Aorta (tissue), 5 donors: ENCODE measurements around the gene ERG28. TPM values are rescaled to one million over a fixed set of nuclear protein-coding genes. Genes with fewer than 3 reads are reported as not detected.

Experiments
- ATAC-seq: fragments of 200-7000 bp; cut with Tn5 transposase; one replicate; pipeline ENCODE4 v1.9.1; 2022; ENCODE audit warnings: moderate library complexity; ENCODE audit not compliant: low FRiP score
- DNase-seq, 2 donors: peaks; one replicate each; pipeline ENCODE4 v3.0.0-alpha.2; 2020
- H3K27ac ChIP-seq, 2 donors: one replicate each; pipeline ENCODE4 v1.5.1; 2013; ENCODE audit warnings: low read length in 2 of 2, mild to moderate bottlenecking in 2 of 2, moderate library complexity in 2 of 2, control low read depth in 1 of 2, inconsistent platforms in 1 of 2, low read depth in 1 of 2
- H3K27me3 ChIP-seq, 2 donors: one replicate each; pipeline ENCODE4 v1.6.1; 2013; ENCODE audit warnings: control low read depth in 1 of 2, low read length in 1 of 2, mild to moderate bottlenecking in 1 of 2, moderate library complexity in 1 of 2; ENCODE audit not compliant: insufficient read depth in 2 of 2, control insufficient read depth in 1 of 2
- H3K36me3 ChIP-seq, 2 donors: one replicate each; pipeline ENCODE4 v1.6.1; 2013; ENCODE audit warnings: control low read depth in 1 of 2, low read length in 1 of 2, mild to moderate bottlenecking in 1 of 2; ENCODE audit not compliant: insufficient read depth in 2 of 2, control insufficient read depth in 1 of 2
- H3K4me1 ChIP-seq, 2 donors: one replicate each; pipeline ENCODE4 v1.6.1; 2013; ENCODE audit warnings: low read length in 2 of 2, control low read depth in 1 of 2, mild to moderate bottlenecking in 1 of 2, moderate library complexity in 1 of 2; ENCODE audit not compliant: insufficient read depth in 2 of 2, control insufficient read depth in 1 of 2
- H3K4me3 ChIP-seq, 2 donors: one replicate each; pipeline ENCODE4 v1.5.1; 2013; ENCODE audit warnings: low read length in 2 of 2, control low read depth in 1 of 2, mild to moderate bottlenecking in 1 of 2
- H3K9me3 ChIP-seq: one replicate; pipeline ENCODE4 v1.6.1; 2013; ENCODE audit warnings: mild to moderate bottlenecking, low read length; ENCODE audit not compliant: control insufficient read depth
- WGBS, 2 donors: extraction: QIAGEN DNeasy Blood & Tissue Kit; methylation state at CpG; one replicate each; pipeline ENCODE4 v1.1.7; 2013; 5-methylcytosine and 5-hydroxymethylcytosine counted together
- intact Hi-C, 2 donors: fragments of 100-400 bp; cut with DNase I; formaldehyde crosslinking; loops; one replicate each; pipeline versions ENCODE4 v1.14.2 to v1.15.0; 2022
- polyA plus RNA-seq, 2 donors: library from polyadenylated mRNA; stranded (reverse); fragments of 200-250 nt; gene quantifications; one replicate each; pipeline ENCODE4 v1.2.3, GENCODE V29; 2013
- total RNA-seq, 2 donors: library from RNA; stranded (reverse); fragmentation: NEBNext Ultra II Directional; extraction: Animal tissue kit (Norgen Biotek cat#: 25700); gene quantifications; one replicate each; pipeline ENCODE4 v1.2.1, GENCODE V29; 2021
- donor health status: healthy with polysubstance abuse.
- donor health status: Bipolar disorder and iron deficiency.
- donor health status: DM: no; HTN: no; CAD: no.
- donor health status: DM: no; HTN: no; CAD: no.
- donor health status: DM: yes; HTN: yes; CAD: no.

ERG28 gene
- total and polyA plus RNA-seq, 4 donors = 10.4 to 11.9 (median 11.2) TPM

GRCh38 chr14:75640876-75641275, 19.8 kb downstream of the ERG28 start:
- Histone ChIP-seq H3K9me3 (no peaks in the 10 kb centered on the region), H3K27ac (no peak overlapping the region), H3K4me3 (no peak overlapping the region), H3K27me3 (no peaks in the 10 kb centered on the region), H3K36me3 (no peaks in the 10 kb centered on the region), H3K4me1 (no peaks in the 10 kb centered on the region)
- WGBS, 2 donors = 88 to 92% methylated on average over 3 of the region's 3 CpGs
- ATAC-seq (no peak), DNase-seq (no peak)
- intact Hi-C loops = no loop called here

DNA sequence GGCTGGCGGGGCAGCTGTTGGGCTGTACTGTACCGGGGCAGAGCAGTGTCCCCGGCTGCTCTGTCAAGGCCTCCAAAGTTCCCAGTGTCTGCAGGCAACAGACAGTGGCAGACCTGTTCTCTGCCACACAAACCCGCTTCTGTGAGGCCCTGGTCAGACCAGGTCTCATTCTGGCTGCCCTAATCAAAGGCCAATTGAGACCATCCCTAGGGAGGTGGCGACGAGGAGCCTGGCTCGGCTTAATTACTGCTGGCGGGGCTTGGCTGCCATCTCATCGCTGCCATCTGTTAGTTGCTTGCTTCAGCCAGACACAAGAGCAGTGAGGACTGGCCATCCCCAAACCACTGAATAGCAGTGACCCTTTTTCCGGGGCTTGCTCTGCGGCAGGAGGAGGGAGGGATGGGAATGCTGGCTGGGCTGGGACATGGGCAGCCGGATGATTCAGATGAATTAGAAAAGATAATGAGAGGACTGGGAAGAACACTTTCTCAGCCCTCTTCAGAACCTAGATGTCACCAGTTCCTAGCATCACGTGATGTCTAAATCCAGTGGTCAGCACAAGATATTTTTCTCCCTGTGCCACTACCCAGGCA, 24.5 kb downstream of the ERG28 start:
- 47 to 56% methylated on average over 13 of the region's 13 CpGs for WGBS, 2 donors
- ATAC-seq = no peak
- H3K9me3 ChIP-seq = no peaks in the 10 kb centered on the region
- DNase-seq = no peak
- H3K4me1 ChIP-seq = no peaks in the 10 kb centered on the region
- H3K36me3 ChIP-seq = no peaks in the 10 kb centered on the region
- no peak overlapping the region for H3K27ac ChIP-seq
- intact Hi-C loops = no loop called here
- H3K4me3 ChIP-seq = no peak overlapping the region
- no peaks in the 10 kb centered on the region for H3K27me3 ChIP-seq

DNA sequence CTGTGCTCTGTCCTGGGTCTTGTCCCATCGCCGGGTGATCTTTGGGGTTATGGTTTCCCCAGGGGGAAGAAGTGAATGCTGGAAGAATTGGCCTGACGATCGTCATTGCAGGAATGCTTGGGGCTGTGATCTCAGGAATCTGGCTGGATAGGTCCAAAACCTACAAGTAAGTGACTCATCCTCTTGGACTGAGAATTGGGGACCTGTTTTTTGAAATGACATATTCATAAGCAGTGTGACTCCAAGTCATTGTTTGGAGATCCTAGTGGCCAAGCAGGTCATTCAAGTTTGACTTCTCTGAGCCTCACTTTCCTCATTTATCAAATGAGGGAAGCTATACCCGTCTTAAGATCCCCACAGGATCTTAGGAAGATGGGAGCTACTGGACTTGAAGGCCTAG, 25.8 kb downstream of the ERG28 start:
- Histone ChIP-seq H3K36me3 (no peaks in the 10 kb centered on the region), H3K27ac (no peak overlapping the region), H3K4me1 (no peaks in the 10 kb centered on the region), H3K27me3 (no peaks in the 10 kb centered on the region), H3K4me3 (no peak overlapping the region), H3K9me3 (no peaks in the 10 kb centered on the region)
- 69 to 80% methylated on average over 5 of the region's 5 CpGs for WGBS, 2 donors
- intact Hi-C loops = no loop called here
- ATAC-seq = no peak
- no peak for DNase-seq

GRCh38 chr14:75631453-75631831, 29.2 kb downstream of the ERG28 start:
- Histone ChIP-seq H3K4me1 (no peaks in the 10 kb centered on the region), H3K27me3 (no peaks in the 10 kb centered on the region), H3K36me3 (no peaks in the 10 kb centered on the region), H3K4me3 (no peak overlapping the region), H3K9me3 (no peaks in the 10 kb centered on the region), H3K27ac (no peak overlapping the region)
- intact Hi-C loops = no loop called here
- WGBS, 2 donors = 31 to 46% methylated on average over 5 of the region's 5 CpGs
- ATAC-seq (no peak), DNase-seq (no peak)

DNA sequence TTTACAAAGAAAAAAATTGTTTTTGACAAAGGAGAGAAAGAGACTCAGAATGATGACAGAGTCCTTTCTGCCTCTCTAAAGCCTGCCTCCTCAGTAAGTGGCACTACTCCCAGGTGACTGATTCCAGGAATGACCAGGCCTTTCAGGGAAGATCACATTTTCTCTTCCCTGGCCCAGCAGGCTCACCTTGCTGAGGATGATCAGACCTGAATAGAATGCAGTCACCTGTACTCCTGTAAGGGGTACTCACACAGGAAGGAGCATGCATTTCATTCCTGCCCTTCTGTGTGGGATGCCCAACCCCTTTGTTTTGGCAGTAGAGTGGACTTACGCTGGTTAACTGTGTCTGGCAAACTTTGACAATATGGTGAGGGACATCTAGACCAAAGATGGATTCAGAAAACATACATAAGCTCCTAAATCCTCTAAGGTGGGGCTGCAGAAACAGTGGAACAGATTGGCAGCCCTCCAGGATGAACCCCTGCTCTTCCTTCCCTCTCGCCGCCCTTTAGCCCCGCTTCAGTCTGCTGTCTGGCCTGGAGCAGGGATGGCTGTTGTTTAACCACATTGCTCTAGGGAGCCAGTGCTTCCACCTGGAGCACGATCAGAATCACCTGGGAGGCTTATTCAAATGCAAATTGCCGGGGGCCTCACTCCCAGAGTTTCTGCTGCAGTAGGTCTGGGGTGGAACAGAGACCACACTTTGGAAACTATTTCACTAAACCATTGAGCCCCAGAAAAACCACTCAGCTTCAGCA, 29.8 kb downstream of the ERG28 start:
- DNase-seq (no peak), ATAC-seq (no peak)
- Histone ChIP-seq H3K36me3 (no peaks in the 10 kb centered on the region), H3K9me3 (no peaks in the 10 kb centered on the region), H3K4me3 (no peak overlapping the region), H3K27me3 (no peaks in the 10 kb centered on the region), H3K27ac (no peak overlapping the region), H3K4me1 (no peaks in the 10 kb centered on the region)
- WGBS, 2 donors = 68 to 80% methylated on average over 6 of the region's 6 CpGs
- intact Hi-C loops = no loop called here

DNA sequence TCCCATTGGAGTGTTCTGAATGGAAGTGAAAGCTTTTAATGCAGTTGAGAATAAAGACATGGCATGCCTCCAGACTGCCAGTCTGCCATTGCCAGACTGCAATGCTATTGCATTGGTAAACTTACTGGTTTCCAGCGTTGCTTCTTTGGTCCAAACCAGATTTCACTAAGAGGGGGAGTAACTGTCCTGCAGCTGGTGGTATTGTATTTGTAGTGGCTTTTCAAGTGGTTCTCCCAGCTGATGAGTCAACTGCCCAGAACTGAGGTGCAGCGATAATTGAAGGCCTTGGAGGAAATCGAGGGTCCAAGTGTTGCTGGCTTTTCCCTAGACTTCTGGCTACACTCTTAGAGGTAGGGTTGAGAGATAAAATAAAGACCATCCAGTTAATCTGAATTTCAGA, 31.9 kb downstream of the ERG28 start:
- Histone ChIP-seq H3K27ac (no peak overlapping the region), H3K27me3 (no peaks in the 10 kb centered on the region), H3K36me3 (no peaks in the 10 kb centered on the region), H3K9me3 (no peaks in the 10 kb centered on the region), H3K4me3 (no peak overlapping the region), H3K4me1 (no peaks in the 10 kb centered on the region)
- WGBS, 2 donors = 81 to 90% methylated on average over 3 of the region's 3 CpGs
- ATAC-seq = no peak
- no peak for DNase-seq
- intact Hi-C loops = no loop called here

- Histone ChIP-seq H3K36me3 (no peaks in the 10 kb centered on the region), H3K4me3 (no peak overlapping the region), H3K4me1 (no peaks in the 10 kb centered on the region), H3K27ac (no peak overlapping the region), H3K27me3 (no peaks in the 10 kb centered on the region), H3K9me3 (no peaks in the 10 kb centered on the region)
- WGBS, 2 donors = 72 to 73% methylated on average over 4 of the region's 4 CpGs
- ATAC-seq (no peak), DNase-seq (no peak)
- intact Hi-C loops = no loop called here
Measured at GRCh38 chr14:75627406-75627805, 33.3 kb downstream of the ERG28 start.

- 70 to 80% methylated on average over 3 of the region's 3 CpGs for WGBS, 2 donors
- no peak for ATAC-seq
- no peak overlapping the region for H3K27ac ChIP-seq
Measured at GRCh38 chr14:75626863-75627262, 33.8 kb downstream of the ERG28 start.

DNA sequence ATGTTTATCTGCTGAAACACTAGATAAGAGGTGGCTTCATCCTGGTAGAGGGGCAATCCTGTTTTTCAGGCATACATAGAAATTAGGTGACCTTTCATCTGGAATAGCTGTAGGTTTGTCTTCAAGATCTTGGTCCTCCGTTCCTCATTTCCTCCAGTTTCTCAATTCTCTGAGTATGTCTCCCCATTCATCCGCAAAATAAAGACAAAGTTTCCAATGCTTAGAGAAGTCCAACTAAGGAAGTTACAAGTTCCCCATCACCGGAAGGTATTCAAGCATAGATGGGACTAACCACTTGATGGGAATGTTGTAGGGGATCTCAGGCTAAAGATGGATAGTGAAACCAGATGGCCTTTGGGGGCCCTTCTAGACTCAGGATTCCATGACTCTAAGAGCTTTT, 34.3 kb downstream of the ERG28 start:
- ATAC-seq = no peak

More at GRCh38 chr14:75626863-75627262, 33.8 kb downstream of the ERG28 start:
- no peak overlapping the region for H3K4me3 ChIP-seq
- no peaks in the 10 kb centered on the region for H3K36me3 ChIP-seq
- no peaks in the 10 kb centered on the region for H3K27me3 ChIP-seq
- no peak for DNase-seq
- no peaks in the 10 kb centered on the region for H3K4me1 ChIP-seq
- H3K9me3 ChIP-seq = no peaks in the 10 kb centered on the region
- intact Hi-C loops = no loop called here

More for the DNA sequence above, 34.3 kb downstream of the ERG28 start:
- WGBS, 2 donors = 96% methylated on average over 3 of the region's 3 CpGs
- Histone ChIP-seq H3K27ac (no peak overlapping the region), H3K9me3 (no peaks in the 10 kb centered on the region), H3K4me1 (no peaks in the 10 kb centered on the region), H3K36me3 (no peaks in the 10 kb centered on the region), H3K4me3 (no peak overlapping the region), H3K27me3 (no peaks in the 10 kb centered on the region)
- intact Hi-C loops = no loop called here
- DNase-seq = no peak
